HFF-Myc (cell line): ENCODE measurements around the gene DRAM2.
"Not testable (repeated sequence)": the region's sequence is repeated elsewhere in the genome, so short reads cannot be mapped to it uniquely, and the experiment has no call there.

Experiments
- DNase-seq: peaks from one replicate; pipeline ENCODE4 v3.0.0-alpha.2; 2011; ENCODE audit warnings: low read depth; ENCODE audit errors: extremely low read depth
- H3K4me3 ChIP-seq: replicated peaks from 2 replicates; pipeline ENCODE4 v1.5.1; 2011; ENCODE audit warnings: low read depth, mild to moderate bottlenecking, control low read depth, low read length
- TF ChIP-seq, protein P1 (sequence below): IDR thresholded peaks from 2 replicates; pipeline ENCODE4 v1.5.1; 2012; ENCODE audit warnings: mild to moderate bottlenecking, low read depth, low read length, control low read depth; ENCODE audit errors: missing control alignments

The DRAM2 gene

DNA sequence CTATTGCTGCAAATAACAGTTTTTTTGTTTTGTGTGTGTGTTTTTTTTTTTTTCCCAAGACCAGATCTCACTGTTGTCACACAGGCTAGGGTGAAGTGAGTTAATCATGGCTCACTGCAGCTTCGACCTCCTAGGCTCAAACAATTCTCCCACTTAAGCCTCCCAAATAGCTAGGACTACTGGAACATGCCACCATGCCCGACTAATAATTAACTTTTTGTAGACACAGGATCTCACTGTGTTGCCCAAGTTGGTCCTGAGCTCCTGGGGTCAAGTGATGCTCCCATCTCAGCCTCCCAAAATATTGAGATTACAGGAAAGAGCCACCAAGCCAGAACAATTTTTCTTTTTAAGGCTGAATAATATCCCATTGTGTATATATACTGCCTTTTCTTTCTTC lies 34.9 kb downstream of the DRAM2 start:
- H3K4me3 ChIP-seq, result no peak overlapping the region
- DNase-seq, result no peak
- TF ChIP-seq, protein P1, sequence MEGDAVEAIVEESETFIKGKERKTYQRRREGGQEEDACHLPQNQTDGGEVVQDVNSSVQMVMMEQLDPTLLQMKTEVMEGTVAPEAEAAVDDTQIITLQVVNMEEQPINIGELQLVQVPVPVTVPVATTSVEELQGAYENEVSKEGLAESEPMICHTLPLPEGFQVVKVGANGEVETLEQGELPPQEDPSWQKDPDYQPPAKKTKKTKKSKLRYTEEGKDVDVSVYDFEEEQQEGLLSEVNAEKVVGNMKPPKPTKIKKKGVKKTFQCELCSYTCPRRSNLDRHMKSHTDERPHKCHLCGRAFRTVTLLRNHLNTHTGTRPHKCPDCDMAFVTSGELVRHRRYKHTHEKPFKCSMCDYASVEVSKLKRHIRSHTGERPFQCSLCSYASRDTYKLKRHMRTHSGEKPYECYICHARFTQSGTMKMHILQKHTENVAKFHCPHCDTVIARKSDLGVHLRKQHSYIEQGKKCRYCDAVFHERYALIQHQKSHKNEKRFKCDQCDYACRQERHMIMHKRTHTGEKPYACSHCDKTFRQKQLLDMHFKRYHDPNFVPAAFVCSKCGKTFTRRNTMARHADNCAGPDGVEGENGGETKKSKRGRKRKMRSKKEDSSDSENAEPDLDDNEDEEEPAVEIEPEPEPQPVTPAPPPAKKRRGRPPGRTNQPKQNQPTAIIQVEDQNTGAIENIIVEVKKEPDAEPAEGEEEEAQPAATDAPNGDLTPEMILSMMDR, result no peak

DNA sequence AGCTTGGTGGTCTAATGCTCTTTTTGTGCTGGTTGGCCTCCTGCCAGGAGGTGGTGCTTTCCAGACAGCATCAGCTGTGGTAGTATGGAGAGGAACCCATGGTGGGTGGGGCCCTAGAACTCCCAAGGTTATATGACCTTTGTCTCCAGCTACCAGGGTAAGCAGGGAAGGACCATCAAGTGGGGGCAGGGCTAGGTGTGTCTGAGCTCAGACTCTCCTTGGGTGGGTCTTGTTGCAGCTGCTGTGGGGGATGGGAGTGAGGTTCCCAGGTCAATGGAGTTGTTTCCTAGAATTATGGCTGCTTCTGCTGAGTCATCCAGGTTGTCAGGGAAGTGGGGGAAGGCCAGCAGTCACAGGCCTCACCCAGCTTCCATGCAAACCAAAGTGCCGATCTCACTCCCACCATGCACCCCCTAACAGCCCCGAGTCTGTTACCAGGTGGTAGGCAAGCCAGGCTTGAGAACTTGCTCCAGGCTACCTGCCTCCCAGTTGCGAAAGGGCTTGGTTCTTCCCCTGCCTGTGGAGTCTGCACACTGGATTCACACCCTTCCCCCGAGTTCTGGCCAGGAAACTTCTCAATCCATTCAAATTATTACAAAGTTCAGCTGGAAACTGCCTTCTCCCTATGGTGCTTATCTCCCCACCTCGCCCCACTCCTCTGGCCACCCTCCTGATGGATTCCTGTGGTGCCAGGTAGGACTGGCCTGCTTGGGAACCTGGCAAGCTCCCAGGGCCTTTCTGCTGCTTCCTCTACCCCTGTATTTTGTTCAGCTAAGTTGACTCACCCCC lies 37.8 kb downstream of the DRAM2 start:
- TF ChIP-seq, protein P1, result no peak
- no peak for DNase-seq
- H3K4me3 ChIP-seq, result no peak overlapping the region

DNA sequence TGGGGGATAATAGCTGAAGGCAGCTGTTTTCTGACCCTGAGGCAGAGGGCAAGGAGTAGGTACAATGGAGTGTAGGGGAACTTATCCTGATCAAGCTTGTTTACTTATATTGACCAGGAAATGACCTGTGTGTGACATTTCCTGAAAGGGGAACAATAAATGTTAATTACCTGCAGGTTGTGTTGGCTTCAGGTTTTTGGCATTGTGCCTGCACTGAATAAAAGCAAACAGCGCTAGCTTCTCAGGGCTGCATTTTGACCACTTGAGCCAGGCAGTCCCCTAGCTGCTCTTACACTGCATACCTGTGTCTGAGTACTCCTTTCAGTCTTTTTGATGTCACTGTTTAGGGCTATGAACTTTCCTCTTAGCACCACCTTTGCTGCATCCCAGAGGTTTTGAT lies 40.6 kb downstream of the DRAM2 start:
- DNase-seq, result no peak
- H3K4me3 ChIP-seq, result no peak overlapping the region
- TF ChIP-seq, protein P1, result no peak

DNA sequence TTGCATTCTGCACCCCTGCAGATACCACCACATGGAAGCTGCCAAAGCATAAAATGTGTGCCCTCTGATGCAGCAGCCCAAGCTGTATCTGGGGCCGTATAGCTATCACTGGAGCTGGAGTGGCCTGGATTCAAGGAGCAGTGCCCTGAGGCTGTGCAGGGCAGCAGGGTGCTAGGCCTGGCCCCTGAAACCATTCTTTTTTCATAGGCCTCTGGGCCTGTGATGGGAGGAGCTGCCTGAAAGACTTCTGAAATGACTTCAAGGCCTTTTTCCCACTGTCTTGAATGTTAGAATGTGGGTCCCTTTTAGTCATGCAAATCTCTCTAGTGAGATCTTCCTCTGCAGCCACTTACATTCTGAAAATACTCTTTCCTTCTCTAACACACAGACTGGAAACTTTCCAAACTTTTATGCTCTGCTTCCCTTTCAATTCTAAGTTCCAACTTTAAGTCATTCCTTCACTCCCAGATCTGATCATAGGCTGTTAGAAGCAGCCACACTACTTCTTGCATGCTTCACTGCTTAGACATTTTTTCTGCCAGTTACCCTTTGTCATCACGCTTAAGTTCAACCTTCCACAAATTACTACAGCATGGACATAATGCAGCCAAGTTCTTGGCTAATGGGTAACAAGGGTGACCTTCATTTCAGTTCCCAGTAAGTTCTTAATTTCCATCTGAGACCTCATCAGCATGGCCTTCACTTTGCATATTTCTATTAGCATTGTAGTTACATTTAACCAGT lies 42.4 kb downstream of the DRAM2 start:
- TF ChIP-seq, protein P1, result no peak
- H3K4me3 ChIP-seq, result no peak overlapping the region
- no peak for DNase-seq

GRCh38 chr1:111095421-111095820 lies 44.5 kb downstream of the DRAM2 start:
- not testable (repeated sequence) for DNase-seq, H3K4me3 ChIP-seq

DNA sequence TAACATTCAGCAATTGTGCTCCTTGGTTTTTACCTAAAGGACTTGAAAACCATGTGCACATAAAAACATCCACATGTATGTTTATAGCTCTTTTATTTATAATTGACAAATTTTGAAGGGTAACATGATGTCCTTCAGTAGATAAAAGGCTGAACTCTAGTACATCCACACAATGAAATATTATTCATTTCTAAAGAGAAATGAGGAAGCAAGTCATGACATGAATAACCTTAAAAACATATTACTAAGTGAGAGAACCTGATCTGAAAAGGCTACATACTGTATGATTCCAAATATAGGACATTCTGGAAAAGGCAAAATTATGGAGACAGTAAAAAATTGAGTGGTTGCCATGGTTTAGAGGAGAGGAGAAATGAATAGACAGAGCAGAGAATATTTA lies 50.3 kb downstream of the DRAM2 start:
- H3K4me3 ChIP-seq, result no peak overlapping the region
- DNase-seq, result no peak
- TF ChIP-seq, protein P1, result no peak

DNA sequence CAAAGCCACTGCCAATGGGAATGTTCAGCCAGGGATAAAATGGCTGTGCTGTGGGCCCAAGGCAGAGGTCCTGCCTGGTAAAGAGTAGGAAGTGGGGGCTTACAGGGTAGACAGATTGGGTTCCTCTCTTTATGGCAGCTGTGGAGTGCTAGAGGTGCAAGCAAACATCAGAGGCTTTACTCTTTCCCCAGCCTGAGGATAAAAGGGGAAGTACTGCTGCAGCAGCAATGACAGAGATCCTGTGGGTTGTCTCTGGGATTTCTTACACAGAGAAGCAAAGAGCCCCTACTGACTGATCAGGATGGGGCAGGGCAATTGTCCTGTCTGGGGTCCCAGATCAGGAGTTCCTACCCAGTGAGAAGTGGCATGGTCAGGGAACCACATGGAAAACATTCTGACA lies 54.2 kb downstream of the DRAM2 start:
- H3K4me3 ChIP-seq, result no peak overlapping the region
- TF ChIP-seq, protein P1, result no peak
- DNase-seq, result no peak
